Measurements from ENCODE around the gene FIG4. TPM values are rescaled to one million over a fixed set of nuclear protein-coding genes. Genes with fewer than 3 reads are reported as not detected.

Gene FIG4
- total RNA-seq, 1 experiment from 2014 or later, result 15.7 TPM

GRCh38 chr6:109853426-109853825, 162.3 kb downstream of the FIG4 start:
- BruUV-seq (replicated peaks), result no TSS peak
- no peaks in the 10 kb centered on the region for H3K9me3 ChIP-seq (ENCODE audit: control insufficient read depth in 1 of 2, insufficient read depth in 1 of 2, low read depth in 1 of 2, low read length in 2 of 2)
- no peak overlapping the region for H3K4me3 ChIP-seq (replicated peaks in 1 of 2; ENCODE audit: low read depth in 1 of 2, low read length in 2 of 2)
- DNase-seq (ENCODE audit: low read depth, low spot score) (no peak), ATAC-seq (no peak)
- intact Hi-C loops (cut with micrococcal nuclease), result no loop called here
- no peak overlapping the region for H3K9ac ChIP-seq (ENCODE audit: low read length)
- ChIA-PET CTCF (no interaction called here), RAD21 (ENCODE audit: low non-redundant PET in 1 of 2, low total read pairs in 2 of 2, uncharacterized antibody in 2 of 2, unreplicated experiment in 2 of 2) (no interaction called here), POLR2A (no interaction called here)
- H3K4me1 ChIP-seq (ENCODE audit: control insufficient read depth in 1 of 2, insufficient read depth in 2 of 2, low read length in 2 of 2), result no peaks in the 10 kb centered on the region
- H3K79me2 ChIP-seq (ENCODE audit: insufficient read depth, low read length), result no peaks in the 10 kb centered on the region
- no peak overlapping the region for H2AFZ ChIP-seq (ENCODE audit: low read depth, low read length, poor library complexity, severe bottlenecking)
- no peak for TF ChIP-seq ZBTB33 (IDR thresholded peaks at IDR 0.05; ENCODE audit: extremely low read depth, insufficient replicate concordance, low read length)
- TF ChIP-seq TCF7L2 (IDR thresholded peaks at IDR 0.05; ENCODE audit: borderline replicate concordance, extremely low read depth, insufficient read depth, insufficient read length), result no peak
- H4K20me1 ChIP-seq (ENCODE audit: insufficient read depth), result no peaks in the 10 kb centered on the region
- H3K9me2 ChIP-seq (ENCODE audit: insufficient read depth), result no peaks in the 10 kb centered on the region
- no peaks in the 10 kb centered on the region for H3K36me3 ChIP-seq (ENCODE audit: control insufficient read depth in 1 of 2, insufficient read depth in 2 of 2, low read length in 2 of 2)
- no peaks in the 10 kb centered on the region for H3K27me3 ChIP-seq (ENCODE audit: insufficient read depth, low read length)
- H3K27ac ChIP-seq (ENCODE audit: low read depth, low read length), result no peak overlapping the region
- no peak overlapping the region for H3K4me2 ChIP-seq (ENCODE audit: low read length)

GRCh38 chr6:109853951-109854350, 162.9 kb downstream of the FIG4 start:
- intact Hi-C loops (cut with micrococcal nuclease), result no loop called here
- no peak overlapping the region for H3K4me2 ChIP-seq (ENCODE audit: low read length)
- H3K27me3 ChIP-seq (ENCODE audit: insufficient read depth, low read length), result no peaks in the 10 kb centered on the region
- H3K27ac ChIP-seq (ENCODE audit: low read depth, low read length), result no peak overlapping the region
- no peaks in the 10 kb centered on the region for H3K36me3 ChIP-seq (ENCODE audit: control insufficient read depth in 1 of 2, insufficient read depth in 2 of 2, low read length in 2 of 2)
- POLR2A ChIA-PET, result no interaction called here
- DNase-seq (ENCODE audit: low read depth, low spot score) (no peak), ATAC-seq (no peak)
- no peak overlapping the region for H3K4me3 ChIP-seq (replicated peaks in 1 of 2; ENCODE audit: low read depth in 1 of 2, low read length in 2 of 2)
- H3K9me3 ChIP-seq (ENCODE audit: control insufficient read depth in 1 of 2, insufficient read depth in 1 of 2, low read depth in 1 of 2, low read length in 2 of 2), result no peaks in the 10 kb centered on the region
- CTCF ChIA-PET, result no interaction called here
- H3K9me2 ChIP-seq (ENCODE audit: insufficient read depth), result no peaks in the 10 kb centered on the region
- no peaks in the 10 kb centered on the region for H3K79me2 ChIP-seq (ENCODE audit: insufficient read depth, low read length)
- H3K4me1 ChIP-seq (ENCODE audit: control insufficient read depth in 1 of 2, insufficient read depth in 2 of 2, low read length in 2 of 2), result no peaks in the 10 kb centered on the region
- no peaks in the 10 kb centered on the region for H4K20me1 ChIP-seq (ENCODE audit: insufficient read depth)
- BruUV-seq (replicated peaks), result no TSS peak
- no peak overlapping the region for H2AFZ ChIP-seq (ENCODE audit: low read depth, low read length, poor library complexity, severe bottlenecking)
- RAD21 ChIA-PET (ENCODE audit: low non-redundant PET in 1 of 2, low total read pairs in 2 of 2, uncharacterized antibody in 2 of 2, unreplicated experiment in 2 of 2), result no interaction called here
- no peak overlapping the region for H3K9ac ChIP-seq (ENCODE audit: low read length)
- no peak for TF ChIP-seq CEBPB (IDR thresholded peaks at IDR 0.05; ENCODE audit: low read depth)
- TF ChIP-seq CTCF (IDR thresholded peaks at IDR 0.05 in 2 of 3, conservative IDR thresholded peaks at IDR 0.05 in 1 of 3; ENCODE audit: borderline replicate concordance in 1 of 3, insufficient read depth in 1 of 3, low read depth in 2 of 3, low read length in 2 of 3), result no peak
- no peak for TF ChIP-seq SRF (IDR thresholded peaks at IDR 0.05; ENCODE audit: low read depth)
- TF ChIP-seq CBX3 (IDR thresholded peaks at IDR 0.05; ENCODE audit: low read depth), result no peak
- TF ChIP-seq REST (IDR thresholded peaks at IDR 0.05; ENCODE audit: low read depth), result no peak
- no peak for TF ChIP-seq TCF7L2 (IDR thresholded peaks at IDR 0.05; ENCODE audit: borderline replicate concordance, extremely low read depth, insufficient read depth, insufficient read length)
- TF ChIP-seq YY1 (IDR thresholded peaks at IDR 0.05; ENCODE audit: extremely low read depth, insufficient replicate concordance, low read depth, low read length), result no peak
- TF ChIP-seq JUND (IDR thresholded peaks at IDR 0.05), result no peak
- no peak for TF ChIP-seq MAX (IDR thresholded peaks at IDR 0.05)

Measured in HCT116 (cell line).